Neuronal stem cell (in vitro differentiated cells): Measurements from ENCODE around the gene ODAD4.
A peak's percentile ranks its signal among the peaks of the same experiment; 100 is the strongest.

Experiments used
- DNase-seq: peaks from one replicate; pipeline ENCODE4 v3.0.0-alpha.2; 2013; ENCODE audit warnings: low spot score
- H2AFZ ChIP-seq: one replicate; pipeline ENCODE4 v1.6.1; 2013; ENCODE audit warnings: mild to moderate bottlenecking, low read length, inconsistent platforms
- H2AK5ac ChIP-seq: 2 replicates; pipeline ENCODE4 v1.6.1; 2013; ENCODE audit warnings: low read depth, mild to moderate bottlenecking, inconsistent platforms, low read length, moderate library complexity, mixed read lengths
- H2BK120ac ChIP-seq: 2 replicates; pipeline ENCODE4 v1.6.1; 2013; ENCODE audit warnings: low read depth, mild to moderate bottlenecking, inconsistent platforms, low read length, moderate library complexity, mixed read lengths
- H2BK12ac ChIP-seq: one replicate; pipeline ENCODE4 v1.6.1; 2013; ENCODE audit warnings: low read length, inconsistent platforms
- H2BK15ac ChIP-seq: 2 replicates; pipeline ENCODE4 v1.6.1; 2013; ENCODE audit warnings: mild to moderate bottlenecking, low read length, inconsistent platforms, mixed read lengths
- H2BK5ac ChIP-seq: one replicate; pipeline ENCODE4 v1.6.1; 2013; ENCODE audit warnings: inconsistent platforms, mild to moderate bottlenecking, low read length, moderate library complexity
- H3K14ac ChIP-seq: one replicate; pipeline ENCODE4 v1.6.1; 2013; ENCODE audit warnings: low read length, inconsistent platforms
- H3K18ac ChIP-seq: 2 replicates; pipeline ENCODE4 v1.6.1; 2013; ENCODE audit warnings: low read length, inconsistent platforms
- H3K23ac ChIP-seq: 2 replicates; pipeline ENCODE4 v1.6.1; 2013; ENCODE audit warnings: low read depth, mild to moderate bottlenecking, mixed read lengths, low read length, inconsistent platforms; ENCODE audit not compliant: poor library complexity
- H3K27ac ChIP-seq: replicated peaks from 3 replicates; pipeline ENCODE4 v1.5.1; 2013; ENCODE audit warnings: low read length, inconsistent platforms
- H3K27me3 ChIP-seq, 3 experiments: 2 replicates each; pipeline ENCODE4 v1.6.1; 2013; ENCODE audit warnings: low read length in 3 of 3, mild to moderate bottlenecking in 2 of 3, inconsistent platforms in 1 of 3, low read depth in 1 of 3, mixed read lengths in 1 of 3, moderate library complexity in 1 of 3; ENCODE audit not compliant: control insufficient read depth in 3 of 3, insufficient read depth in 3 of 3
- H3K36me3 ChIP-seq, 2 donors: replicated peaks in 1 of 2; 2 replicates each; pipeline ENCODE4 v1.6.1; 2013; ENCODE audit warnings: low read length in 2 of 2; ENCODE audit not compliant: control insufficient read depth in 2 of 2, insufficient read depth in 2 of 2
- H3K4ac ChIP-seq: 2 replicates; pipeline ENCODE4 v1.6.1; 2013; ENCODE audit warnings: inconsistent platforms, mild to moderate bottlenecking, low read length, moderate library complexity
- H3K4me1 ChIP-seq, 2 donors: 1 replicate in 1 of 2; 2 replicates in 1 of 2; pipeline ENCODE4 v1.6.1; 2013; ENCODE audit warnings: low read length in 2 of 2, low read depth in 1 of 2; ENCODE audit not compliant: control insufficient read depth in 2 of 2, insufficient read depth in 1 of 2
- H3K4me2 ChIP-seq: one replicate; pipeline ENCODE4 v1.6.1; 2013; ENCODE audit warnings: mild to moderate bottlenecking, low read length, inconsistent platforms; ENCODE audit not compliant: insufficient read depth, poor library complexity, severe bottlenecking
- H3K4me3 ChIP-seq, 2 donors: 2 replicates each; pipeline ENCODE4 v1.5.1; 2013; ENCODE audit warnings: low read length in 2 of 2, mild to moderate bottlenecking in 2 of 2, inconsistent platforms in 1 of 2, moderate library complexity in 1 of 2
- H3K79me1 ChIP-seq: one replicate; pipeline ENCODE4 v1.6.1; 2013; ENCODE audit warnings: low read depth, mild to moderate bottlenecking, inconsistent platforms, low read length, moderate library complexity
- H3K9ac ChIP-seq: one replicate; pipeline ENCODE4 v1.6.1; 2013; ENCODE audit warnings: mild to moderate bottlenecking, low read depth, low read length, inconsistent platforms; ENCODE audit not compliant: poor library complexity
- H3K9me3 ChIP-seq, 2 donors: replicated peaks in 1 of 2; 2 replicates each; pipeline versions ENCODE3 to v1.6.1; 2013; ENCODE audit warnings: low read length in 2 of 2, mild to moderate bottlenecking in 2 of 2, inconsistent platforms in 1 of 2, low read depth in 1 of 2, mixed read lengths in 1 of 2, moderate library complexity in 1 of 2; ENCODE audit not compliant: control insufficient read depth in 2 of 2, insufficient read depth in 1 of 2
- H4K8ac ChIP-seq: one replicate; pipeline ENCODE4 v1.6.1; 2013; ENCODE audit warnings: low read depth, mild to moderate bottlenecking, inconsistent platforms, low read length, moderate library complexity
- H4K91ac ChIP-seq: one replicate; pipeline ENCODE4 v1.6.1; 2013; ENCODE audit warnings: low read length, low read depth, mild to moderate bottlenecking, inconsistent platforms; ENCODE audit not compliant: poor library complexity
- WGBS, 2 donors: extraction: QIAGEN DNeasy Blood & Tissue Kit; methylation state at CpG; one replicate each; pipeline ENCODE4 v1.1.7; 2013; ENCODE audit warnings: missing lambda C conversion rate in 2 of 2, mixed read lengths in 1 of 2; ENCODE audit not compliant: insufficient read length in 2 of 2, insufficient replicate concordance in 1 of 2; ENCODE audit errors: extremely low coverage in 2 of 2; 5-methylcytosine and 5-hydroxymethylcytosine counted together

ODAD4 gene

DNA sequence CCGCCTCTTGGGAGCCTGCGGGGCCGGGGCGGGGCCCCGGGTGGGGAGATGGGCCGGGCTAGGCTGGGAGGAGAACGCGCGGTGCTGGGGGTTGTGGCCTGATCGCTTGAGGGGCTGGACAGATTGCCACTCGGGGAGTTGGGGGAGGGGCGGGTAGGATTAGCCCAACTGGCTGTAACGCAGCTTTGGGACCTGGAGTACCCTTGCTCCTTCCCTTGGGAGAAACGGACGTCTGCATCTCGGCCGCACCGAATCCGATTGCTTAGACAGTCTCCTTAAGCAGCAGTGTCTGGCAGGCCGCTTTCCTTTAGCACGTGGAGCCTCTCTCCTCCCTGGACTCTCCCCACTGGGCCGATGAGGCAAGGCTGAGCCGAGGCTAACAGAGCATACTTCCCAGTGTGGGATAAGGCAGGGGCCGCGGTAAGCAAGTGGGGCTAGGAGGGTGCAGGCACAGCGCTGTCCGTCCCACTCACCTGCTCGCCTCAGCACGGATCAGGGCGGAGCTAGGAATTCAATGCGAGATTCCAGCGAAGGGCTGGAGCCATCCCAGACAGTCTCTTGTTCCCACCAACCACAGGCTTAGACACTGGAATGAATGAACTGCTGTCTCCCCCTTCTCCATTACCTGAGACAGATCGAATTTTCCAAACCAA lies 11.1 kb upstream of the ODAD4 start:
- Histone ChIP-seq H3K9ac (peak overlapping the region; percentile 78), H3K9me3 (no peaks in the 10 kb centered on the region), H3K27me3 (no peaks in the 10 kb centered on the region), H2BK120ac (peak overlapping the region; percentile 22), H3K23ac (no peak overlapping the region), H3K36me3 (peaks cover 0 to 34% of the 10 kb centered on the region in 2 donors), H3K14ac (no peak overlapping the region), H3K4me3 (peak overlapping the region; percentile 80 to 99), H2BK15ac (no peak overlapping the region), H2BK12ac (no peak overlapping the region), H4K91ac (no peak overlapping the region), H3K18ac (peak overlapping the region; percentile 88), H3K27ac (peak overlapping the region; percentile 98), H3K4me2 (peak overlapping the region; percentile 68), H3K79me1 (peaks cover 4% of the 10 kb centered on the region), H4K8ac (no peak overlapping the region), H2BK5ac (peak overlapping the region; percentile 80), H3K4ac (no peak overlapping the region), H3K4me1 (peaks cover 26 to 28% of the 10 kb centered on the region in 2 donors), H2AK5ac (no peak overlapping the region), H2AFZ (peak overlapping the region; percentile 84)
- no peak for DNase-seq
- no CpG with 5 or more reads among the region's 33 CpGs for WGBS, 2 donors

DNA sequence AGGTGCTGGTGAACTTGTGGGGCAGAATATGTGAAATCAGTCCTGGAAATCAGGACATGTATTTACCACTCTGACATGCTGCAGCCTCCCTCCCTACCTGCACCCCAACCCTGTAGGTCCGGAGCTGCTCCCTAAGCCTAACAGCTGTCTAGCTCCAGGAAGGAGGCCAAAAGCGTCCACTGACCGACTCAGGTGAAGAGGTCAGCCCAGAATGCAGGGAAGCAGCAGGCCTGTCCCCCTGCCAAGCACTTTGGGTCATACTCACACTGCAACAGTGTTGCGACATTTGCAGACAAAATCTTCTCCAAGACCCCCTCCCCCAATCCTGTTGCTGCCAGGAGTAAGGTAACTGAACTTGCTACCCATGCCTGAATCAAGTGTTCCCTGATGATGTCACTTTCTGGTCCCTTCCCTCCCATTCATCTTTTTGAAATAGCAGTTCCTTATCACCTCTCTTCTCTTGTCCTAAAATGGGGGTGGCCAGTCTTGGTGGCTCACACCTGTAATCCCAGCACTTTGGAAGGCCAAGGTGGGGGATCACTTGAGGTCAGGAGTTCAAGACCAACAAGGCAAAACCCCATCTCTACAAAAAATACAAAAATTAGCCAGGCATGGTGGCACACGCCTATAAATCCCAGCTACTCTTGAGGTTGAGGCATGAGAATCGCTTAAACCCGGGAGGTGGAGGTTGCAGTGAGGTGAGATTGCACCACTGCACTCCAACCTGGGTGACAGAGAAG lies 10.4 kb upstream of the ODAD4 start:
- Histone ChIP-seq H3K18ac (no peak overlapping the region), H2BK15ac (no peak overlapping the region), H4K8ac (no peak overlapping the region), H2BK120ac (no peak overlapping the region), H3K27ac (peak overlapping the region; percentile 98), H3K9ac (no peak overlapping the region), H3K9me3 (peaks cover 0 to 2% of the 10 kb centered on the region in 2 donors), H3K4me1 (peaks cover 21 to 26% of the 10 kb centered on the region in 2 donors), H3K4me2 (peak overlapping the region; percentile 68), H3K14ac (no peak overlapping the region), H3K79me1 (peaks cover 3% of the 10 kb centered on the region), H3K4ac (no peak overlapping the region), H2BK12ac (no peak overlapping the region), H3K36me3 (peaks cover 0 to 26% of the 10 kb centered on the region in 2 donors), H2BK5ac (peak overlapping the region; percentile 80), H2AK5ac (no peak overlapping the region), H4K91ac (no peak overlapping the region), H3K23ac (no peak overlapping the region), H2AFZ (peak overlapping the region; percentile 84), H3K27me3 (no peaks in the 10 kb centered on the region), H3K4me3 (peak overlapping the region; percentile 80 to 99)
- no CpG with 5 or more reads among the region's 7 CpGs for WGBS, 2 donors
- no peak for DNase-seq

DNA sequence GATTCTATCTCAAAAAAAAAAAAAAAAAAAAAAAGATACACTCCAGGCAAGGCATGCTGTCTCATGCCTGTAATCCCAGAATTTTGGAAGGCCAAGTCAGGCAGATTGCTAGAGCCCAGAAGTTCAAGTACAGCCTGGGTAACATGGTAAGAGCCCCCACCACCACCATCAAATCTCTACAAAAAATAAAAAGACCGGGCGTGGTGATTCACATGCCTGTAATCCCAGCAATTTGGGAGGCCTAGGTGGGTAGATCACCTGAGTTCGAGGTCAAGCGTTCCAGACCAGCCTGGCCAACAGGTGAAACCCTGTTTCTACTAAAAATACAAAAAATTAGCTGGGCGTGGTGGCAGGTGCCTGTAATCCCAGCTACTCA lies 9.8 kb upstream of the ODAD4 start:
- H4K8ac ChIP-seq, result no peak overlapping the region

DNA sequence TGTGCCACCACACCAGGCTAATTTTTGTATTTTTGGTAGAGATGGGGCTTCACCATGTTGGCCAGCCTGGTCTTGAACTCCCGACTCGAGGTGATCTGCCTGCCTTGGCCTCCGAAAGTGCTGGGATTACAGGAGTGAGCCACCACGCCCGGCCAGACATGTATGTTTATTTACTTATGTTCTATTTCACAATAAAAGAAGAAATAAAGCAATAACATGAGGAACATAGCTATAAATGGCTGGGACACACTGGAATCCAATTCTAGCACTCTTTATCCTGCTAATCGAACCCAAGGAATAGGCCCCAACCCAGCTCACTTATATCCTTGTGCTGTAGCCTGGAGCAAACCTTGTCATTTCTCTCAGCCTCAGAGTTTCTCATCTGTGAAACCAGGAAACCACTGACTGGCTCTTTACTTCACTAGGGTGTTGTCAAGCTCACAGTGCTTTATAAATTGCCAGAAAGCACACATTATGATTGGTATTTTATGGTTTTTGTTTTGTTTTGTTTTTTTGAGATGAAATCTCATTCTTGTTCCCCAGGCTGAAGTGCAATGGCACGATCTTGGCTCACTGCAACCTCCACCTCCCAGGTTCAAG lies 4.3 kb upstream of the ODAD4 start:
- WGBS, 2 donors, result no CpG with 5 or more reads among the region's 7 CpGs
- no peaks in the 10 kb centered on the region for H3K27me3 ChIP-seq
- H4K91ac ChIP-seq, result no peak overlapping the region
- no peak overlapping the region for H2BK120ac ChIP-seq
- no peaks in the 10 kb centered on the region for H3K79me1 ChIP-seq
- H2BK5ac ChIP-seq, result no peak overlapping the region
- no peak overlapping the region for H4K8ac ChIP-seq
- H3K4me2 ChIP-seq, result no peak overlapping the region
- no peak overlapping the region for H3K4ac ChIP-seq
- no peak overlapping the region for H3K9ac ChIP-seq
- H2BK12ac ChIP-seq, result no peak overlapping the region
- H3K14ac ChIP-seq, result no peak overlapping the region
- H2AFZ ChIP-seq, result no peak overlapping the region
- H2AK5ac ChIP-seq, result no peak overlapping the region
- peaks cover 1 to 12% of the 10 kb centered on the region in 2 donors for H3K4me1 ChIP-seq
- no peak overlapping the region for H2BK15ac ChIP-seq
- H3K23ac ChIP-seq, result no peak overlapping the region
- peaks cover 0 to 2% of the 10 kb centered on the region in 2 donors for H3K9me3 ChIP-seq
- H3K27ac ChIP-seq, result no peak overlapping the region
- H3K36me3 ChIP-seq, result no peaks in the 10 kb centered on the region
- DNase-seq, result no peak
- no peak overlapping the region for H3K18ac ChIP-seq
- H3K4me3 ChIP-seq, result no peak overlapping the region

More for the DNA sequence above, 9.8 kb upstream of the ODAD4 start:
- peaks cover 0 to 2% of the 10 kb centered on the region in 2 donors for H3K9me3 ChIP-seq
- H2BK15ac ChIP-seq, result no peak overlapping the region
- H2AK5ac ChIP-seq, result no peak overlapping the region
- peaks cover 0 to 21% of the 10 kb centered on the region in 2 donors for H3K36me3 ChIP-seq
- H3K4me1 ChIP-seq, result peaks cover 16 to 26% of the 10 kb centered on the region in 2 donors
- H2AFZ ChIP-seq, result no peak overlapping the region
- H3K27me3 ChIP-seq, result no peaks in the 10 kb centered on the region
- WGBS, 2 donors, result no CpG with 5 or more reads among the region's 5 CpGs
- H2BK5ac ChIP-seq, result no peak overlapping the region
- H3K27ac ChIP-seq, result no peak overlapping the region
- H3K4ac ChIP-seq, result no peak overlapping the region
- no peak overlapping the region for H3K9ac ChIP-seq
- no peak overlapping the region for H3K18ac ChIP-seq
- no peak overlapping the region for H2BK12ac ChIP-seq
- no peak overlapping the region for H4K91ac ChIP-seq
- no peak overlapping the region for H3K4me2 ChIP-seq
- no peak overlapping the region for H3K4me3 ChIP-seq
- no peak overlapping the region for H3K23ac ChIP-seq
- DNase-seq, result no peak
- no peak overlapping the region for H2BK120ac ChIP-seq
- H3K14ac ChIP-seq, result no peak overlapping the region
- H3K79me1 ChIP-seq, result peaks cover 3% of the 10 kb centered on the region
